Dendritic cell treated with granulocyte-macrophage colony-stimulating factor and Interleukin-4, amounts not matched to agents 40 ng/mL and 50 ng/mL, for 4 days (primary cell): ENCODE data around the gene PDE1A.
"Not testable (repeated sequence)": the region's sequence is repeated elsewhere in the genome, so short reads cannot be mapped to it uniquely, and the experiment has no call there.

ENCODE experiments used
- H3K27ac Mint-ChIP-seq: one replicate; pipeline ENCODE4 v1.8.0; 2022; ENCODE audit warnings: mild to moderate bottlenecking, mixed read lengths
- H3K27me3 Mint-ChIP-seq: one replicate; pipeline ENCODE4 v1.8.0; 2022; ENCODE audit warnings: mild to moderate bottlenecking, mixed read lengths
- H3K36me3 Mint-ChIP-seq: one replicate; pipeline ENCODE4 v1.8.0; 2022; ENCODE audit warnings: low read depth, mixed read lengths
- H3K4me1 Mint-ChIP-seq: one replicate; pipeline ENCODE4 v1.8.0; 2022; ENCODE audit warnings: low read depth, mixed read lengths
- H3K4me3 Mint-ChIP-seq: one replicate; pipeline ENCODE4 v1.8.0; 2022; ENCODE audit warnings: mild to moderate bottlenecking, moderate library complexity, mixed read lengths
- H3K9me3 Mint-ChIP-seq: one replicate; pipeline ENCODE4 v1.8.0; 2022; ENCODE audit warnings: mixed read lengths
- intact Hi-C: fragments of 100-400 bp; cut with micrococcal nuclease; formaldehyde crosslinking; loops from one replicate; pipeline ENCODE4 v1.15.0; 2022

The PDE1A gene

DNA sequence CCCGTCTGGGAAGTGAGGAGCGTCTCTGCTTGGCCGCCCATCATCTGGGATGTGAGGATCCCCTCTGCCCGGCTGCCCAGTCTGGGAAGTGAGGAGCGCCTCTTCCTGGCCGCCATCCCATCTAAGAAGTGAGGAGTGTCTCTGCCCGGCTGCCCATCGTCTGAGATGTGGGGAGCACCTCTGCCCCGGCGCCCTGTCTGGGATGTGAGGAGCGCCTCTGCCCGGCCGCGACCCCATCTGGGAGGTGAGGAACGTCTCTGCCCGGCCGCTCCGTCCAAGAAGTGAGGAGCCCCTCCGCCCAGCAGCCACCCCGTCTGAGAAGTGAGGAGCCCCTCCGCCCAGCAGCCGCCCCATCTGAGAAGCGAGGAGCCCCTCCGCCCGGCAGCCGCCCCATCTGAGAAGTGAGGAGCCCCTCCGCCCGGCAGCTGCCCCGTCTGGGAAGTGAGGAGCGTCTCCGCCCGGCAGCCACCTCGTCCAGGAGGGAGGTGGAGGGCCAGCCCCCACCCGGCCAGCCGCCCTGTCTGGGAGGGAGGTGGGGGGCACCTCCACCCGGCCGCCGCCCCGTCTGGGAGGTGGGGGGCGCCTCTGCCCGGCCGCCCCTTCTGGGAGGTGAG, 40.5 kb downstream of the PDE1A start:
- H3K27me3 Mint-ChIP-seq, H3K27ac Mint-ChIP-seq, H3K4me3 Mint-ChIP-seq, H3K4me1 Mint-ChIP-seq, H3K36me3 Mint-ChIP-seq, intact Hi-C loops: not testable (repeated sequence)
- peaks cover 66% of the 10 kb centered on the region for H3K9me3 Mint-ChIP-seq

DNA sequence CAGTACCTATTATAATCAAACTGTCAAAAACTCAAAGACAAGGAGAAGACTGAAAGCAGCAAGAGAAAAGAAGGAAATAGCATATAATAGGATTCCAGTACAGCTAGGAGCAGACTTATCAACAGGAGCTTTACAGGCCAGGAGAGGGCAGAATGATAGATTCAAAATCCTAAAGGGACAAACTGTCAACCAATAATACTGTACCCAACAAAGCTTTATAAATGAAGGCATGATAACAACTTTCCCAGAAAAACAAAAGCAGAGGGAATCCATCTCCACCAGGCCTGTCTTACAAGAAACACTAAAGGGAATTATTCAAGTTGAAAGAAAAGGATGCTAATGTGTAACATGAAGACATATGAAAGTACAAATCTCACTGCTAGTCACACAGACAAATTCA, 42.0 kb downstream of the PDE1A start:
- H3K27me3 Mint-ChIP-seq: no peaks in the 10 kb centered on the region
- no peaks in the 10 kb centered on the region for H3K36me3 Mint-ChIP-seq

DNA sequence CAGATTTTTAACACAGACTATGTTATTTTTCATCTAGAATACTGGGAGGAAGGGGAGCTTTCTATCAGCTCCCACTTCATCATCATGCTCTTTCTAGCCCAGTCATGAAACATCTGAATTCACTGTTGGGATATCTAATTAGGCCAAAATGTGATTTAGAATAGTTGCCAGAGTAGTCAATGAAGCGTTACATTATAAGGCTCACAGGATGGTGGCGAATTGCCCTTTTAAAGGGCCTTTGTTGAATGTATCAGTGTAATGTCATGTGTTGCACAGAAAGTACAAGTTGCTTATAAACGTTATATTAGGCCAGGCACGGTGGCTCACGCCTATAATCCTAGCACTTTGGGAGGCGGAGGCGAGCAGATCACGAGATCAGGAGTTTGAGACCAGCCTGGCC, 45.6 kb downstream of the PDE1A start:
- Mint-ChIP-seq H3K27ac (no peak overlapping the region), H3K4me1 (no peaks in the 10 kb centered on the region), H3K9me3 (peaks cover 59% of the 10 kb centered on the region), H3K27me3 (no peaks in the 10 kb centered on the region), H3K36me3 (no peaks in the 10 kb centered on the region), H3K4me3 (no peak overlapping the region)
- intact Hi-C loops: no loop called here

More for the DNA sequence above, 42.0 kb downstream of the PDE1A start:
- intact Hi-C loops: no loop called here
- Mint-ChIP-seq H3K9me3 (peaks cover 66% of the 10 kb centered on the region), H3K4me3 (no peak overlapping the region), H3K27ac (no peak overlapping the region), H3K4me1 (no peaks in the 10 kb centered on the region)

DNA sequence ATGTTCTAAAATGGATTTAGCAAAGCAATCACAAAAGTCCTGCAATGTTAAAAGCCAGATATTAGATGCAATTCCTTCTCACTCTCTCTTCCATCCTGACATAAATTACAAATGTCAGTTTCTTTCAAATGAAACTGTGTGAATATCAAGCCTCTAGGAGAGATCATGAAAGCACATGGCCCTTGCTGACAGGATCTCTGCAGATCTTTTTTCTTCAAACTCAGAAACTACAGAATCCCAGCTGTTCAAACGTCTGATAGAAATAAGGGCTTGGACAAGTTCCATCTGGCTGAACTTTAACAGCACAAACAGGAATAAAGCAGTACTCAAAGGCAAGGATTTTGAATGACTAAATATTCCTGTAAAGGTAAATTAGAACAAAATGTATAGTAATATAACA, 47.6 kb downstream of the PDE1A start:
- Mint-ChIP-seq H3K4me1 (no peaks in the 10 kb centered on the region), H3K36me3 (no peaks in the 10 kb centered on the region), H3K27me3 (no peaks in the 10 kb centered on the region), H3K4me3 (no peak overlapping the region), H3K9me3 (peaks cover 57% of the 10 kb centered on the region), H3K27ac (no peak overlapping the region)
- intact Hi-C loops: no loop called here

DNA sequence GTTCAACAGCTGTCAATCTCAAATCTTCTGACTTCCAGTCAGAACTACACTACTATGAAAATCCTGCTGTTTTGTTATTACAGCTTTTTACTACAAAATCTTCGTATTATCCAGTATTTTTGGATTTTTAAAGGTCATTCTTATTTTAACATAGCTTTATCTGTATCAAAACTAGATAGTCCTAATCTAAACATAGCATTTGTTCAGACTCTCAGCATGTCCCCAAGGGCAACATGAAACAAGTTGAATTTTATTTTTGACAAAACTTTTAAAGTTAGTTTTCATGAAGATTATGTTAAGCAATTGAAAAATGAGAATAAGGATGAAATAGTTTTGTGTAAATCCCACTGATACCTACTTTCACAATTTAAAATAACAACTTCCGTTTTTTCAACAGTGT, 48.1 kb downstream of the PDE1A start:
- H3K27ac Mint-ChIP-seq: no peak overlapping the region
- peaks cover 53% of the 10 kb centered on the region for H3K9me3 Mint-ChIP-seq
- H3K4me3 Mint-ChIP-seq: no peak overlapping the region
- intact Hi-C loops: no loop called here
- no peaks in the 10 kb centered on the region for H3K36me3 Mint-ChIP-seq
- H3K27me3 Mint-ChIP-seq: no peaks in the 10 kb centered on the region
- H3K4me1 Mint-ChIP-seq: no peaks in the 10 kb centered on the region

DNA sequence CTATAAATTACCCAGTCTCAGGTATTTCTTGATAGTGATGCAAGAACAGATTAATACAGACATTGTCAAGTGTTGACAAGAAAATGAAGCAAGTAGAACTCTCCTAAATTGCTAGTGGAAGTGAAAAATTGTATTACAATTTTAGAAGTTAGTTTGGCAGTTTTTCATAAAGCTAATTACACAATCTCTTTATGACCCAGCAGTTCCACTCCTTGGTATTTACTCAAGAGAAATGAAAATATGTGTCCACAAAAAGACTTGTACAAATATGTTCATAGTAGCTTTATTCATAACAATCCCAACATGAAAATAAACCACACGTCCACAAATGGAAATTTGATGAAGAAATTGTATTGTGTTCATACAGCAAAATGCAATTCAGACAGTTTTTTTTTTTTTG, 49.4 kb downstream of the PDE1A start:
- no peaks in the 10 kb centered on the region for H3K4me1 Mint-ChIP-seq
- H3K9me3 Mint-ChIP-seq: peaks cover 51% of the 10 kb centered on the region
- intact Hi-C loops: no loop called here
- no peaks in the 10 kb centered on the region for H3K36me3 Mint-ChIP-seq
- no peak overlapping the region for H3K27ac Mint-ChIP-seq
- H3K4me3 Mint-ChIP-seq: no peak overlapping the region
- no peaks in the 10 kb centered on the region for H3K27me3 Mint-ChIP-seq

DNA sequence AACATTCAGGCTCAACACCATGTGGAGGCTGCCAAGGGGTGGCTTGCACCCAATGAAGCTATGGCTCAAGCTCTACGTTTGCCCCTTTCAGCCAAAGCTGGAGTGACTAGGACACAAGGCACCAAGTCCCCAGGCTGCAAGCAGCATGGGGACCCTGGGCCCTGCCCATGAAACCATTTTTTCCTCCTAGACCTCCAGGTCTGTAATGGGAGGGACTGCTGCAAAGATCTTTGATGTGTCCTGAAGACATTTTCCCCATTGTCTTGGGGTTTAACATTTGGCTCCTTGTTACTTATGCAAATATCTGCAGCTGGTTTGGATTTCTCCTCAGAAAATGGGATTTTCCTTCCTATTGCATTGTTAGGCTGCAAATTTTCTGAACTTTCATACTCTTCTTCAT, 51.0 kb downstream of the PDE1A start:
- H3K4me1 Mint-ChIP-seq: no peaks in the 10 kb centered on the region
- no peak overlapping the region for H3K4me3 Mint-ChIP-seq
- no peak overlapping the region for H3K27ac Mint-ChIP-seq
- intact Hi-C loops: no loop called here
- H3K27me3 Mint-ChIP-seq: no peaks in the 10 kb centered on the region
- H3K9me3 Mint-ChIP-seq: peaks cover 44% of the 10 kb centered on the region
- no peaks in the 10 kb centered on the region for H3K36me3 Mint-ChIP-seq

DNA sequence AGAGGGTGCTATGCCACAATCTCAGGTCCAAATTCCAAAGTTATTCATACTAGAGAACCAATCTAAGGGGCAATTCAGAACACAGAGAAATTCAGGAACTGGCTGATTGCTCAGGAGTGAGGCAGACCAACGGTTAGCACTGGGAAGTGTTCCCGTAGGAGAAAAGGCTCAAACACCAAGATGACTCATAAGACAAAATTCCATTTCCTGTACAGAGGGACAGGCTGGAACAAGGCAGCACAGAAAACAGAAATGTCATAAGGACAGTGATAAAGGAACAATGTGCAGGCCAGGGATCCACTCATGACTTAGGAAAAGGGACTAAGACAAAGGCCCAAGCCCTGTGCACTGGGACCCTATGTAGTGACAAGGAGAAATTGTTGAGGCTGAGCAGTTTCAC, 54.2 kb downstream of the PDE1A start:
- H3K4me1 Mint-ChIP-seq: no peaks in the 10 kb centered on the region
- no peak overlapping the region for H3K27ac Mint-ChIP-seq
- peaks cover 44% of the 10 kb centered on the region for H3K9me3 Mint-ChIP-seq
- intact Hi-C loops: no loop called here
- H3K4me3 Mint-ChIP-seq: no peak overlapping the region
- H3K27me3 Mint-ChIP-seq: no peaks in the 10 kb centered on the region
- no peaks in the 10 kb centered on the region for H3K36me3 Mint-ChIP-seq

DNA sequence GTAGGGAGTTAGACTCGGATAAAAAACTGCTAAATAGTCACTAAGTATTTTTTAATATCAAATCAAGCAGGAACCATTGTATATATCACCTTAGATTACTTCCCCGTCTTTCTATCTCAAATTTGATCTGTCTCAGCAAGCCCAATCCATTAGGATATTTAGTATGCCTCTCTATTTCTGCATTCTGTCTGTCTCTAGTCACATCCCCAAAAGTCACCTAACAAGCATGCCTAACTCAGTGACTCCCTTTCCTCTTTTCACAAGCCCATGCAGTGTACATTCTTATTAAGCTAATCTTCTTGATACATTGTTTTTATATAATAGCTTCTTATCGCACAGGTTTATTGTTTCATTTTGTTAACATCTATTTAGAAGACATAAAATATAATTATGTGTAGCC, 57.8 kb downstream of the PDE1A start:
- intact Hi-C loops: no loop called here
- H3K36me3 Mint-ChIP-seq: no peaks in the 10 kb centered on the region
- peaks cover 12% of the 10 kb centered on the region for H3K9me3 Mint-ChIP-seq
- H3K4me1 Mint-ChIP-seq: no peaks in the 10 kb centered on the region
- H3K27ac Mint-ChIP-seq: no peak overlapping the region
- no peak overlapping the region for H3K4me3 Mint-ChIP-seq
- H3K27me3 Mint-ChIP-seq: no peaks in the 10 kb centered on the region

DNA sequence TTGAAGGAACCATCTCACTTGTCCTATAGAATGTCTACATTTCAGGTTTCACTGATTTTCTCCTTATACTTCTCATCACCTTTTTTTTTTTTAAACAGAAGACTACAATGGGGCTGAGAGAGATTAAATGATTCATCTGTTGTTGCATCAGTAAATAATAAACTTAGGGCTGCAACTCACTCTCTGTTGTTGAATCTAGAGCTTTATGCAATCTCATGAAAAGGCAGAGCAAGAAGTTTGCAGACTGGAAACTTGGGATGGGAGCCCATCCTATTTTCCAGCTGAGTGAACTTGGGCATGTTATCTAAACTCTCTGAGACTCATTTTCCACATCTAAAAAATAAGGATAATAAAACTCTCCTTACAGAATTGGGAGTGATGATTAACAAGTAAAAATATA, 58.4 kb downstream of the PDE1A start:
- H3K27me3 Mint-ChIP-seq: no peaks in the 10 kb centered on the region
- H3K36me3 Mint-ChIP-seq: no peaks in the 10 kb centered on the region
- peaks cover 8% of the 10 kb centered on the region for H3K9me3 Mint-ChIP-seq
- intact Hi-C loops: no loop called here
- no peaks in the 10 kb centered on the region for H3K4me1 Mint-ChIP-seq
- no peak overlapping the region for H3K4me3 Mint-ChIP-seq
- no peak overlapping the region for H3K27ac Mint-ChIP-seq

DNA sequence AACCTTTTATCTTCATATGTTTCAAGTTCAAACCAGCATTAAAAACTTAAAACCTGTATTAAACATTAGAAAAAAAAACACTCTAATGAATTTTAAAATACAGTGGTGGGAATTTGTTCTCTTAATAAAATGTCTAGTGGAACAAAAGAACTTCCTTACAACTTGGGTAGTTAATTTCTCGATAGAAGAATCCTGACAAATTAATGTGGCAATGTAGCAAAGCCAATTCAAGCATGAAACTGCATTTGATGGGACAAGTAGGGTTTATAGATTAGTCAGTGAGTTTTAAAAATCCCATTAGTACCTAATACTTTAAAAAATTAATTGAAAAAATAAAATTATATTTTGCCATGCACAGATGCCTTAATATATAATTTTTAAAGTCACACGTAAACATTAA, 59.4 kb downstream of the PDE1A start:
- no peaks in the 10 kb centered on the region for H3K36me3 Mint-ChIP-seq
- H3K4me3 Mint-ChIP-seq: no peak overlapping the region
- no peaks in the 10 kb centered on the region for H3K9me3 Mint-ChIP-seq
- no peaks in the 10 kb centered on the region for H3K27me3 Mint-ChIP-seq
- no peaks in the 10 kb centered on the region for H3K4me1 Mint-ChIP-seq
- no peak overlapping the region for H3K27ac Mint-ChIP-seq
- intact Hi-C loops: no loop called here

DNA sequence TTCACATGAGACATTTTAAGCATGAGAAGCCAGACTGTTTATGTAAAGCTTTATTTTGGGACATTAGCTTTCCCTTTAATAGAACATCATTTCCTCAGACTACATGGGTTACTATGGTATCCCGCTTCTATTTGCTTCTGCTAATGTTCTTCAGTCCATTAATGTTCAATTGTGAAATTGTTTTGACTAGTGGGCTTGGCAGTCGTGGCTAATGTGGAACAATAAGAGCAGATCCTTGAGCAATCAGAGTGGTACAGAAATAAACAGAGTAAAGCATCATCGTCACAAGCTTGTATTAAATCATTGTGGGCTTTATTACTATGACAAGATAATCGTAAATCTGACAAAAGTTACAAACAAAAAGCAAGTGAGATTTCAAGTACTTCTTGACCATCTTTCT, 60.2 kb downstream of the PDE1A start:
- Mint-ChIP-seq H3K4me1 (no peaks in the 10 kb centered on the region), H3K9me3 (no peaks in the 10 kb centered on the region), H3K4me3 (no peak overlapping the region), H3K27me3 (no peaks in the 10 kb centered on the region), H3K27ac (no peak overlapping the region), H3K36me3 (no peaks in the 10 kb centered on the region)
- intact Hi-C loops: no loop called here

DNA sequence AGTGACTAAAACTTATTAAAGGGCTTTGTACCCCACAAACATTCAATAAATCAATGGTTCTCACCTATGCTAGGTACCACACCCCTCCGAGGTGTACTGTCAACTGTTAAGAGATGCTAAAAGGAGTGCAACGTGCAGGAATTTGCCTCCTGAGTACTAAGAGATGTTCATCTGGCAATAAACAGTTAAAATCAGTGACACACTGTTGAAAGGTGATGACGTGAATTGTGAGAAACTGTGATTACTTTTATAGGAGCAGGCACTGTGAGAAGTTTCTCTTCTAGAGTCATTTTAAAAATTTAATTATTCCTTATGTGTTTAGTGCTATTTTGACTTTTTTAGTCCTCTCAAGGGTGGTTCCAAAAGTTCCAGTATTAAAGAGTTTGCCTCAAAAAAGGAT, 61.0 kb downstream of the PDE1A start:
- H3K27ac Mint-ChIP-seq: no peak overlapping the region

DNA sequence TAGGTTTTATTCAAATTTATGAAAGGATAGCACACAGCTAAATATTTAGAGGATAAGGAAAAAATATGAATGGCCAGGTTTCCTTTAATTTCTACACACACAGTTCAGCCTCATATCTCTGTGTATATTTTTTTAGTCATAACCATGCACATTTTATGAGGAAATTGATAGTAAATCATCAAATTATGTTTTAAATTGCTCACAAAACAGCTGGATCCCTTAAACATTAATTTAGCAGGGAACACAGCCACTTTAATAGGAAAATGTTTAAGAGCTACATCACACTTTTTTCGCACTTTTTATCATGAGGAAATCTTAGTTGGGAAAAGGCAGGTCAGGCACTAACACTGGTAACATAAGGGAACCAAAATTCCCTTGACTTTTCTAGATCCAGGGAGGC, 65.4 kb downstream of the PDE1A start:
- no peaks in the 10 kb centered on the region for H3K36me3 Mint-ChIP-seq
- intact Hi-C loops: no loop called here
- no peaks in the 10 kb centered on the region for H3K27me3 Mint-ChIP-seq
- no peak overlapping the region for H3K27ac Mint-ChIP-seq
- H3K4me3 Mint-ChIP-seq: no peak overlapping the region
- no peaks in the 10 kb centered on the region for H3K9me3 Mint-ChIP-seq
- H3K4me1 Mint-ChIP-seq: no peaks in the 10 kb centered on the region

More for the DNA sequence above, 61.0 kb downstream of the PDE1A start:
- Mint-ChIP-seq H3K27me3 (no peaks in the 10 kb centered on the region), H3K36me3 (no peaks in the 10 kb centered on the region), H3K4me3 (no peak overlapping the region), H3K4me1 (no peaks in the 10 kb centered on the region), H3K9me3 (no peaks in the 10 kb centered on the region)
- intact Hi-C loops: no loop called here

DNA sequence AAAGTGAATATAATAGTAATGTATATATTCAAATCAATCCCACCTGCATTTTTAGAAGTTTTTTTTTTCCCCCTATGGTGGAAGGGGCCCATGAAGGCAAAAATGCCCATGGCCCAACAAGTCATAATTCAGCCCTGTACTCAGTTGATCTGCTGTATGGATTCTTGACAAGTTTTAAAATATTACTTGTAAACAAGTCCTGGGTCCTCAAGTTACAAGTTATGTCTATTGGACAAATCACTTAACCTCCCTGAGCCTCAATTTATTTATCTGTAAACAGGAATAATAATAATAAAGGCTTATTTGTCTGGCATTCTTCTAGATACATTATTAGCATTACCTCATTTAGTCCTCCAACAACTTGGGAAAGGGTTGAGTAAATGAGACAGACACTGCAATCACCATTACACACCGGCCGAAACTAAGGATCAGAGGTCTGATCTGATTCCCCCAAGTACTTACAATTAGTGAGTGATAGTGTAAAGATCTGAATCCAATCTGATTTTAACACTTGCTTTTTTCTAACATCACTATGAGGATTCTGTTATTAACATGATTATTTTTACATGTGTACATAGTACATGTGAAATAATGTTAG, 66.1 kb downstream of the PDE1A start:
- no peaks in the 10 kb centered on the region for H3K36me3 Mint-ChIP-seq
- intact Hi-C loops: no loop called here
- no peaks in the 10 kb centered on the region for H3K27me3 Mint-ChIP-seq
- no peak overlapping the region for H3K27ac Mint-ChIP-seq
- no peak overlapping the region for H3K4me3 Mint-ChIP-seq
- H3K9me3 Mint-ChIP-seq: no peaks in the 10 kb centered on the region
- no peaks in the 10 kb centered on the region for H3K4me1 Mint-ChIP-seq
